Memory B cell (primary cell): ENCODE data around the gene ARRB1.
"Not testable (repeated sequence)": the region's sequence is repeated elsewhere in the genome, so short reads cannot be mapped to it uniquely, and the experiment has no call there.

ENCODE experiments used
- ATAC-seq: fragments of 150-1000 bp; cut with Tn5 transposase; 2 replicates; pipeline ENCODE4 v1.10.0; 2021; ENCODE audit warnings: low read depth, mild to moderate bottlenecking, moderate library complexity
- DNase-seq, 2 donors: peaks; one replicate each; pipeline ENCODE4 v3.0.0; 2022; ENCODE audit warnings: low spot score in 2 of 2
- H3K27ac Mint-ChIP-seq: one replicate; pipeline ENCODE4 v1.8.0; 2022; ENCODE audit warnings: mild to moderate bottlenecking, moderate library complexity, mixed read lengths
- H3K27me3 Mint-ChIP-seq: one replicate; pipeline ENCODE4 v1.8.0; 2022; ENCODE audit warnings: mixed read lengths
- H3K36me3 Mint-ChIP-seq: one replicate; pipeline ENCODE4 v1.8.0; 2022; ENCODE audit warnings: mild to moderate bottlenecking, mixed read lengths
- H3K4me1 Mint-ChIP-seq: one replicate; pipeline ENCODE4 v1.8.0; 2022; ENCODE audit warnings: mixed read lengths
- H3K4me3 Mint-ChIP-seq: one replicate; pipeline ENCODE4 v1.8.0; 2022; ENCODE audit warnings: mild to moderate bottlenecking, moderate library complexity, mixed read lengths
- H3K9me3 Mint-ChIP-seq: one replicate; pipeline ENCODE4 v1.8.0; 2022; ENCODE audit warnings: mixed read lengths

ARRB1 gene

GRCh38 chr11:75313513-75314272, 37.8 kb downstream of the ARRB1 start:
- DNase-seq: no peak

GRCh38 chr11:75312346-75312745, 39.1 kb downstream of the ARRB1 start:
- Mint-ChIP-seq H3K27me3 (no peaks in the 10 kb centered on the region), H3K9me3 (no peaks in the 10 kb centered on the region), H3K27ac (no peak overlapping the region), H3K36me3 (peaks cover 2% of the 10 kb centered on the region), H3K4me1 (peaks cover 2% of the 10 kb centered on the region), H3K4me3 (no peak overlapping the region)
- DNase-seq (no peak), ATAC-seq (no peak)

More at GRCh38 chr11:75313513-75314272, 37.8 kb downstream of the ARRB1 start:
- no peaks in the 10 kb centered on the region for H3K9me3 Mint-ChIP-seq
- no peak for ATAC-seq
- H3K4me1 Mint-ChIP-seq: peaks cover 3% of the 10 kb centered on the region
- no peaks in the 10 kb centered on the region for H3K27me3 Mint-ChIP-seq
- H3K27ac Mint-ChIP-seq: no peak overlapping the region
- peaks cover 2% of the 10 kb centered on the region for H3K36me3 Mint-ChIP-seq
- H3K4me3 Mint-ChIP-seq: no peak overlapping the region

- ATAC-seq: no peak
- Mint-ChIP-seq H3K9me3 (no peaks in the 10 kb centered on the region), H3K36me3 (peaks cover 2% of the 10 kb centered on the region), H3K27ac (no peak overlapping the region), H3K4me3 (no peak overlapping the region), H3K4me1 (no peaks in the 10 kb centered on the region), H3K27me3 (no peaks in the 10 kb centered on the region)
- DNase-seq: no peak
These were observed 39.6 kb downstream of the ARRB1 start for GRCh38 chr11:75311858-75312288.

- H3K27me3 Mint-ChIP-seq: peaks cover 3% of the 10 kb centered on the region
- DNase-seq: no peak
- H3K9me3 Mint-ChIP-seq: no peaks in the 10 kb centered on the region
- H3K4me1 Mint-ChIP-seq: no peaks in the 10 kb centered on the region
- H3K27ac Mint-ChIP-seq: no peak overlapping the region
- H3K4me3 Mint-ChIP-seq: no peak overlapping the region
- ATAC-seq: no peak
- H3K36me3 Mint-ChIP-seq: peaks cover 2% of the 10 kb centered on the region
These were observed 42.5 kb downstream of the ARRB1 start for GRCh38 chr11:75308986-75309385.

- ATAC-seq (no peak), DNase-seq (no peak)
- Mint-ChIP-seq H3K9me3 (no peaks in the 10 kb centered on the region), H3K4me3 (no peak overlapping the region), H3K36me3 (peaks cover 2% of the 10 kb centered on the region), H3K4me1 (peaks cover 2% of the 10 kb centered on the region), H3K27ac (no peak overlapping the region), H3K27me3 (peaks cover 3% of the 10 kb centered on the region)
These were observed 43.3 kb downstream of the ARRB1 start for GRCh38 chr11:75308116-75308515.

- peaks cover 2% of the 10 kb centered on the region for H3K4me1 Mint-ChIP-seq
- H3K9me3 Mint-ChIP-seq: no peaks in the 10 kb centered on the region
- H3K4me3 Mint-ChIP-seq: no peak overlapping the region
- no peaks in the 10 kb centered on the region for H3K36me3 Mint-ChIP-seq
- DNase-seq: no peak
- no peak overlapping the region for H3K27ac Mint-ChIP-seq
- no peak for ATAC-seq
- peaks cover 3% of the 10 kb centered on the region for H3K27me3 Mint-ChIP-seq
These were observed 44.4 kb downstream of the ARRB1 start for GRCh38 chr11:75307058-75307457.

GRCh38 chr11:75306529-75306928, 44.9 kb downstream of the ARRB1 start:
- H3K4me3 Mint-ChIP-seq: no peak overlapping the region
- DNase-seq (no peak), ATAC-seq (no peak)
- peaks cover 2% of the 10 kb centered on the region for H3K4me1 Mint-ChIP-seq
- peaks cover 3% of the 10 kb centered on the region for H3K27me3 Mint-ChIP-seq
- no peak overlapping the region for H3K27ac Mint-ChIP-seq
- H3K9me3 Mint-ChIP-seq: no peaks in the 10 kb centered on the region
- H3K36me3 Mint-ChIP-seq: no peaks in the 10 kb centered on the region

GRCh38 chr11:75305993-75306392, 45.5 kb downstream of the ARRB1 start:
- Mint-ChIP-seq H3K4me1 (peaks cover 2% of the 10 kb centered on the region), H3K4me3 (no peak overlapping the region)

GRCh38 chr11:75305452-75305851, 46.0 kb downstream of the ARRB1 start:
- Mint-ChIP-seq H3K27me3 (peaks cover 3% of the 10 kb centered on the region), H3K4me3 (no peak overlapping the region), H3K27ac (no peak overlapping the region), H3K36me3 (no peaks in the 10 kb centered on the region), H3K4me1 (peaks cover 2% of the 10 kb centered on the region), H3K9me3 (no peaks in the 10 kb centered on the region)
- ATAC-seq: no peak
- no peak for DNase-seq

More at GRCh38 chr11:75305993-75306392, 45.5 kb downstream of the ARRB1 start:
- DNase-seq: no peak
- no peaks in the 10 kb centered on the region for H3K36me3 Mint-ChIP-seq
- H3K27ac Mint-ChIP-seq: no peak overlapping the region
- no peak for ATAC-seq
- no peaks in the 10 kb centered on the region for H3K9me3 Mint-ChIP-seq
- H3K27me3 Mint-ChIP-seq: peaks cover 3% of the 10 kb centered on the region

GRCh38 chr11:75304941-75305340, 46.5 kb downstream of the ARRB1 start:
- H3K4me1 Mint-ChIP-seq, DNase-seq, H3K9me3 Mint-ChIP-seq, ATAC-seq, H3K36me3 Mint-ChIP-seq, H3K27ac Mint-ChIP-seq, H3K4me3 Mint-ChIP-seq, H3K27me3 Mint-ChIP-seq: not testable (repeated sequence)

- peaks cover 2% of the 10 kb centered on the region for H3K4me1 Mint-ChIP-seq
- no peaks in the 10 kb centered on the region for H3K36me3 Mint-ChIP-seq
- H3K27me3 Mint-ChIP-seq: peaks cover 3% of the 10 kb centered on the region
- H3K27ac Mint-ChIP-seq: no peak overlapping the region
- no peak overlapping the region for H3K4me3 Mint-ChIP-seq
- no peaks in the 10 kb centered on the region for H3K9me3 Mint-ChIP-seq
- no peak for DNase-seq
- ATAC-seq: no peak
These were observed 47.8 kb downstream of the ARRB1 start for GRCh38 chr11:75303544-75304224.

GRCh38 chr11:75302371-75302770, 49.1 kb downstream of the ARRB1 start:
- Mint-ChIP-seq H3K27me3 (peaks cover 3% of the 10 kb centered on the region), H3K4me1 (peaks cover 2% of the 10 kb centered on the region), H3K4me3 (no peak overlapping the region), H3K36me3 (no peaks in the 10 kb centered on the region), H3K27ac (no peak overlapping the region), H3K9me3 (no peaks in the 10 kb centered on the region)
- DNase-seq (no peak), ATAC-seq (no peak)

- Mint-ChIP-seq H3K27me3 (peaks cover 3% of the 10 kb centered on the region), H3K9me3 (no peaks in the 10 kb centered on the region), H3K27ac (no peak overlapping the region), H3K4me1 (peaks cover 2% of the 10 kb centered on the region), H3K4me3 (no peak overlapping the region), H3K36me3 (no peaks in the 10 kb centered on the region)
- DNase-seq: no peak
- ATAC-seq: no peak
These were observed 49.7 kb downstream of the ARRB1 start for GRCh38 chr11:75301601-75302345.

GRCh38 chr11:75301131-75301530, 50.3 kb downstream of the ARRB1 start:
- no peak overlapping the region for H3K27ac Mint-ChIP-seq

More at GRCh38 chr11:75301131-75301530, 50.3 kb downstream of the ARRB1 start:
- H3K4me1 Mint-ChIP-seq: peaks cover 2% of the 10 kb centered on the region
- peaks cover under 1% of the 10 kb centered on the region for H3K27me3 Mint-ChIP-seq
- H3K36me3 Mint-ChIP-seq: peaks cover 3% of the 10 kb centered on the region
- H3K9me3 Mint-ChIP-seq: no peaks in the 10 kb centered on the region
- DNase-seq: no peak
- H3K4me3 Mint-ChIP-seq: no peak overlapping the region
- ATAC-seq: no peak
